A549 (cell line): ENCODE results near the gene ANKRD33. TPM values are rescaled to one million over a fixed set of nuclear protein-coding genes. Genes with fewer than 3 reads are reported as not detected.

Experiments used
- ATAC-seq, 2 experiments: fragments of 200-7000 bp in 1 of 2; fragments of >200 bp in 1 of 2; cut with Nextera tagmentation in 1 of 2; cut with Tn5 transposase in 1 of 2; 3 replicates each; pipeline versions ENCODE4 v1.8.0 to v1.9.1; 2018 to 2020; ENCODE audit warnings: mild to moderate bottlenecking in 1 of 2, moderate library complexity in 1 of 2
- CTCF ChIA-PET: fragments of 300-600 bp; sonication (Branson Sonifier 250); formaldehyde crosslinking; extraction: SDS; loops from one replicate; lab custom pipeline; 2021; ENCODE audit warnings: antibody characterized with exemption, inconsistent platforms; lab: Yijun Ruan, JAX
- POLR2A ChIA-PET: fragments of 350-600 bp; formaldehyde crosslinking; extraction: SDS; loops from one replicate; lab custom pipeline; 2021; ENCODE audit warnings: antibody characterized with exemption, inconsistent platforms; lab: Yijun Ruan, JAX
- DNase-seq, 2 experiments: peaks; one replicate each; pipeline versions ENCODE4 v3.0.0 to v3.0.0-alpha.2; 2011 to 2016; ENCODE audit warnings: low read depth in 1 of 2, low spot score in 1 of 2
- FAIRE-seq: peaks from 2 replicates; lab custom pipeline; 2011; peaks lifted over from hg19 to GRCh38; lab: Jason Lieb, UNC
- H3K27ac ChIP-seq, 2 experiments: fragments of >200 bp; sonication (Bioruptor Twin); formaldehyde crosslinking; 3 replicates each; pipeline ENCODE4 v1.5.1; 2016 to 2017
- H3K4me1 ChIP-seq: fragments of >200 bp; sonication (Bioruptor Twin); formaldehyde crosslinking; 3 replicates; pipeline ENCODE4 v1.6.1; 2016
- H3K4me2 ChIP-seq: fragments of >200 bp; sonication (Bioruptor Twin); formaldehyde crosslinking; 3 replicates; pipeline ENCODE4 v1.6.1; 2016
- H3K4me3 ChIP-seq: fragments of >200 bp; sonication (Bioruptor Twin); formaldehyde crosslinking; 3 replicates; pipeline ENCODE4 v1.5.1; 2016
- H3K9me3 ChIP-seq: fragments of >200 bp; sonication (Bioruptor Twin); formaldehyde crosslinking; 3 replicates; pipeline ENCODE4 v1.6.1; 2016
- CHD2 ChIP-seq: fragments of 150-350 bp; IDR thresholded peaks from 2 replicates; pipeline ENCODE4 v1.6.1; 2014; ENCODE audit warnings: low read length; ENCODE audit not compliant: partially characterized antibody
- EHF ChIP-seq: fragments of 250-450 bp; sonication (Bioruptor Pico); IDR thresholded peaks from 2 replicates; pipeline ENCODE4 v1.5.0; 2020; ENCODE audit warnings: mild to moderate bottlenecking
- ELK1 ChIP-seq: fragments of 150-350 bp; IDR thresholded peaks from 2 replicates; pipeline ENCODE4 v1.6.1; 2014; ENCODE audit warnings: low read depth, mild to moderate bottlenecking, low read length
- EP300 ChIP-seq, 2 experiments: fragments of >200 bp; sonication (Bioruptor Twin); formaldehyde crosslinking; IDR thresholded peaks; 2 replicates in 1 of 2; 3 replicates in 1 of 2; pipeline ENCODE4 v1.6.1; 2016 to 2017
- ESRRA ChIP-seq: fragments of 150-350 bp; IDR thresholded peaks from 2 replicates; pipeline ENCODE4 v1.6.1; 2014; ENCODE audit warnings: mild to moderate bottlenecking, low read length, borderline replicate concordance
- FOSL2 ChIP-seq, 2 experiments: fragments of 450-650 bp in 1 of 2; fragments of >200 bp in 1 of 2; sonication (Bioruptor Twin) in 1 of 2; formaldehyde crosslinking; IDR thresholded peaks; 2 replicates each; pipeline versions ENCODE4 v1.5.0 to v1.6.1; 2016 to 2020; ENCODE audit warnings: mild to moderate bottlenecking in 1 of 2, moderate library complexity in 1 of 2
- FOXS1 ChIP-seq: fragments of 250-450 bp; sonication (Bioruptor Pico); IDR thresholded peaks from 2 replicates; pipeline ENCODE4 v1.5.0; 2020; ENCODE audit warnings: mild to moderate bottlenecking, moderate library complexity
- GATA3 ChIP-seq: IDR thresholded peaks from 2 replicates; pipeline ENCODE4 v1.6.1; 2012; ENCODE audit warnings: borderline replicate concordance
- HDAC2 ChIP-seq: fragments of 200-600 bp; sonication (generic); IDR thresholded peaks from 2 replicates; pipeline ENCODE4 v1.6.1; 2016
- HES2 ChIP-seq: fragments of >200 bp; sonication (Bioruptor Twin); formaldehyde crosslinking; IDR thresholded peaks from 2 replicates; pipeline ENCODE4 v1.6.1; 2016
- HEYL ChIP-seq: fragments of 250-450 bp; sonication (Bioruptor Pico); IDR thresholded peaks from 2 replicates; pipeline ENCODE4 v1.8.0; 2021; ENCODE audit warnings: mild to moderate bottlenecking, moderate library complexity
- HOXA7 ChIP-seq: fragments of 250-450 bp; sonication (Bioruptor Pico); IDR thresholded peaks from 2 replicates; pipeline ENCODE4 v1.5.0; 2020; ENCODE audit warnings: mild to moderate bottlenecking, moderate library complexity
- HOXB13 ChIP-seq: fragments of 250-450 bp; sonication (Bioruptor Pico); IDR thresholded peaks from 2 replicates; pipeline ENCODE4 v1.5.0; 2020; ENCODE audit warnings: low read depth, mild to moderate bottlenecking, moderate library complexity
- HOXB5 ChIP-seq: fragments of 250-450 bp; sonication (Bioruptor Pico); IDR thresholded peaks from 2 replicates; pipeline ENCODE4 v1.5.0; 2020; ENCODE audit warnings: mild to moderate bottlenecking, moderate library complexity
- JUNB ChIP-seq: fragments of >200 bp; sonication (Bioruptor Twin); formaldehyde crosslinking; IDR thresholded peaks from 2 replicates; pipeline ENCODE4 v1.6.1; 2016
- KDM1A ChIP-seq: fragments of 200-600 bp; sonication (generic); IDR thresholded peaks from 2 replicates; pipeline ENCODE4 v1.6.1; 2016; ENCODE audit warnings: low read depth, mild to moderate bottlenecking
- KDM5A ChIP-seq: fragments of 200-600 bp; sonication (generic); IDR thresholded peaks from 2 replicates; pipeline ENCODE4 v1.6.1; 2016; ENCODE audit warnings: antibody characterized with exemption, mild to moderate bottlenecking
- MYC ChIP-seq: IDR thresholded peaks from 2 replicates; pipeline ENCODE4 v1.6.1; 2012; ENCODE audit warnings: mild to moderate bottlenecking, inconsistent platforms, low read length, improper control_type of control experiment, borderline replicate concordance
- NFE2L2 ChIP-seq: fragments of 150-350 bp; conservative IDR thresholded peaks from 2 replicates; pipeline ENCODE4 v1.6.1; 2014; ENCODE audit warnings: low read length
- NPAS2 ChIP-seq: fragments of 250-450 bp; sonication (Bioruptor Pico); IDR thresholded peaks from 2 replicates; pipeline ENCODE4 v1.8.0; 2022; ENCODE audit warnings: mild to moderate bottlenecking, moderate library complexity, borderline replicate concordance
- NR3C1 ChIP-seq: fragments of >200 bp; sonication (Bioruptor Twin); formaldehyde crosslinking; IDR thresholded peaks from 3 replicates; pipeline ENCODE4 v1.6.1; 2017
- POLR2A ChIP-seq: IDR thresholded peaks from 2 replicates; pipeline ENCODE4 v1.6.1; 2012; ENCODE audit warnings: mild to moderate bottlenecking, low read length
- RARB ChIP-seq: fragments of 250-450 bp; sonication (Bioruptor Pico); IDR thresholded peaks from 2 replicates; pipeline ENCODE4 v1.8.0; 2021; ENCODE audit warnings: mild to moderate bottlenecking, moderate library complexity
- RCOR1 ChIP-seq: fragments of 150-350 bp; IDR thresholded peaks from 2 replicates; pipeline ENCODE4 v1.6.1; 2014; ENCODE audit warnings: antibody characterized with exemption, low read length, low read depth
- RNF2 ChIP-seq: fragments of 200-600 bp; sonication (generic); IDR thresholded peaks from 2 replicates; pipeline ENCODE4 v1.6.1; 2016; ENCODE audit warnings: low read depth, mild to moderate bottlenecking, antibody characterized with exemption, moderate library complexity, borderline replicate concordance
- SMC3 ChIP-seq: fragments of >200 bp; sonication (Bioruptor Twin); formaldehyde crosslinking; IDR thresholded peaks from 3 replicates; pipeline ENCODE4 v1.6.1; 2018; ENCODE audit warnings: inconsistent platforms
- SREBF2 ChIP-seq: fragments of 450-650 bp; IDR thresholded peaks from 2 replicates; pipeline ENCODE4 v1.6.1; 2014; ENCODE audit warnings: mild to moderate bottlenecking, moderate library complexity
- TFCP2L1 ChIP-seq: fragments of 250-450 bp; sonication (Bioruptor Pico); IDR thresholded peaks from 2 replicates; pipeline ENCODE4 v1.5.0; 2021; ENCODE audit warnings: mild to moderate bottlenecking
- TP53 ChIP-seq: fragments of 250-450 bp; sonication (Bioruptor Pico); IDR thresholded peaks from 2 replicates; pipeline ENCODE4 v1.5.0; 2021; ENCODE audit warnings: mild to moderate bottlenecking, moderate library complexity
- ZFP36 ChIP-seq: fragments of 450-650 bp; IDR thresholded peaks from 2 replicates; pipeline ENCODE4 v1.6.1; 2014; ENCODE audit warnings: borderline replicate concordance; ENCODE audit not compliant: partially characterized antibody
- ZNF302 ChIP-seq: fragments of 250-450 bp; sonication (Bioruptor Pico); IDR thresholded peaks from 2 replicates; pipeline ENCODE4 v1.9.0; 2021; ENCODE audit warnings: inconsistent platforms, mild to moderate bottlenecking, moderate library complexity
- WGBS: methylation state at CpG from one replicate; pipeline ENCODE4 v1.1.6; 2017; ENCODE audit errors: missing lambda C conversion rate; 5-methylcytosine and 5-hydroxymethylcytosine counted together
- polyA plus RNA-seq, 4 experiments: library from polyadenylated mRNA; depleted of rRNA in 3 of 4; stranded (reverse); fragments of >200 nt; fragmentation: RNase III in 1 of 4; extraction: RNeasy Plus Mini Kit Qiagen cat#74134 plus additional on column Dnase treatment in 1 of 4; gene quantifications; 2 replicates in 3 of 4; 3 replicates in 1 of 4; pipeline ENCODE4 v1.2.3, GENCODE V29; 2011 to 2017
- TF ChIP-seq, protein P1 (sequence below): IDR thresholded peaks from 2 replicates; pipeline ENCODE4 v1.6.1; 2012; ENCODE audit warnings: low read depth, borderline replicate concordance

ANKRD33 gene
- polyA plus RNA-seq, 2 of the 4 experiments (the other 2 are of a cell fraction), result not detected

DNA sequence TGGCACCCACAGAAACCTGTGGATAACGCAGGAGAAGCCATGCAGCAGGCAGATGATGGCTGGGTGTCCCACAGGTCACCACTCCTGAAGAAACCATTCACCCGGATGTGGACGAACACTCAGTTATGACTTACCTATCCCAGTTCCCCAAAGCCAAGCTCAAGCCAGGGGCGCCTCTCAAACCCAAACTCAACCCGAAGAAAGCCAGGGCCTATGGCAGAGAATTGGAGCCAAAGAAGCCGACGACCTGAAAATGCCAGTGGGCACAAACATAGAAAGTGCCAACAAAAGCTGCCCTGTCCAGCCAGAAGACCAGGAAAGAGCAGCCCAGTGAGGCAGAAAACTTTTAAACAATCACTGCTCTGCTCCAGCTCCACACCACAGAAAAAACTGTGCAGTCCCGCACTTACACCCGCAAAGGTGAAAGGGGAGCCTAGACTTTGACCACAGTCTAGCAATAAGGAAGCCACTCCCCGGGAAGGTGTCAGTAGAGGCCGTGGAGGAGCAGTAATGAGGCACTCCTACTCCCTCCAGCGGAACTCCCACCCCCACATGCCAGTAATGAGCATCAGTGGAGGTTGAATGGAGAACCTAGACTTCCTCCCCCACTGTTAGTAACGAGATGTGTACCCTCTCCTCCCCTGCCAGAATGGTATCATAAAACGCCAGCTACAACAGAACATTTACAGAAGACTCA lies 13.4 kb downstream of the ANKRD33 start:
- CTCF ChIA-PET, result interaction anchor here (1.0 to 3.5 kb wide), 4 partner anchors 9 to 222 kb away, joined by 3 to 18 read pairs (median 4); no protein-coding TSS in a partner anchor
- POLR2A ChIA-PET, result no interaction called here
- DNase-seq, result no peak
- Histone ChIP-seq H3K4me1 (no peaks in the 10 kb centered on the region), H3K4me3 (no peak overlapping the region)
- ATAC-seq, result no peak
- TF ChIP-seq SMC3 (no peak), FOSL2 (IDR thresholded peaks at IDR 0.05) (no peak), FOSL2 (CRISPR knock-in tag; IDR thresholded peaks at IDR 0.05) (no peak)
- TF ChIP-seq, protein P1, sequence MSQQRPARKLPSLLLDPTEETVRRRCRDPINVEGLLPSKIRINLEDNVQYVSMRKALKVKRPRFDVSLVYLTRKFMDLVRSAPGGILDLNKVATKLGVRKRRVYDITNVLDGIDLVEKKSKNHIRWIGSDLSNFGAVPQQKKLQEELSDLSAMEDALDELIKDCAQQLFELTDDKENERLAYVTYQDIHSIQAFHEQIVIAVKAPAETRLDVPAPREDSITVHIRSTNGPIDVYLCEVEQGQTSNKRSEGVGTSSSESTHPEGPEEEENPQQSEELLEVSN, result no peak
- TF ChIP-seq, all 56 proteins: peak for 0
- FAIRE-seq, result no peak
- no peak overlapping the region for H3K4me2 ChIP-seq
- 70% methylated on average over 14 of the region's 14 CpGs for WGBS
- no peak overlapping the region for H3K27ac ChIP-seq
- H3K9me3 ChIP-seq, result no peaks in the 10 kb centered on the region

DNA sequence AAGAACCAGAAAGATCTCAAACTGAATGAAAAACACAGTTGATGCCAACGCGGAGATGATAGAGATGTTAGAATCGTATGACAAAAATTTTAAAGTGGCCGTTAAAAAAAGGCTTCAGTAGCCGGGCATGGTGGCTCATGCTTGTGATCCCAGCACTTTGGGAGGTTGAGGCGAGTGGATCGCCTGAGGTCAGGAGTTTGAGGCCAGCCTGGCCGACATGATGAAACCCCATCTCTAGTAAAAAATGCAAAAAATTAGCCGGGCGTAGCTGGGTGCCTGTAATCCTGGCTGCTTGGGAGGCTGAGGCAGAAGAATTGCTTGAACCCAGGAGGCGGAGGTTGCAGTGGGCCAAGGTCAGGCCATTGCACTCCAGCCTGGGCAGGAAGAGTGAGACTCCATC lies 14.0 kb downstream of the ANKRD33 start:
- Histone ChIP-seq H3K9me3 (no peaks in the 10 kb centered on the region), H3K4me3 (no peak overlapping the region), H3K4me2 (no peak overlapping the region), H3K27ac (no peak overlapping the region), H3K4me1 (no peaks in the 10 kb centered on the region)
- ChIA-PET CTCF (interaction anchor here (1.4 to 3.5 kb wide), 2 partner anchors 10 to 22 kb away, joined by 4 to 18 read pairs; no protein-coding TSS in a partner anchor), POLR2A (no interaction called here)
- no peak for DNase-seq
- TF ChIP-seq RCOR1, result no peak
- TF ChIP-seq MYC, result no peak
- TF ChIP-seq FOXS1, result no peak
- TF ChIP-seq ELK1, result no peak
- no peak for TF ChIP-seq JUNB
- no peak for TF ChIP-seq TFCP2L1
- no peak for TF ChIP-seq POLR2A
- TF ChIP-seq EHF (CRISPR knock-in tag), result no peak
- no peak for TF ChIP-seq HEYL
- TF ChIP-seq RNF2, result no peak
- no peak for TF ChIP-seq HOXA7 (CRISPR knock-in tag)
- TF ChIP-seq ESRRA, result no peak
- TF ChIP-seq KDM5A, result no peak
- no peak for TF ChIP-seq GATA3
- no peak for TF ChIP-seq TP53 (CRISPR knock-in tag)
- no peak for TF ChIP-seq ZFP36
- no peak for TF ChIP-seq NPAS2 (CRISPR knock-in tag)
- FAIRE-seq, result no peak
- 88% methylated on average over 11 of the region's 11 CpGs for WGBS
- no peak for ATAC-seq

DNA sequence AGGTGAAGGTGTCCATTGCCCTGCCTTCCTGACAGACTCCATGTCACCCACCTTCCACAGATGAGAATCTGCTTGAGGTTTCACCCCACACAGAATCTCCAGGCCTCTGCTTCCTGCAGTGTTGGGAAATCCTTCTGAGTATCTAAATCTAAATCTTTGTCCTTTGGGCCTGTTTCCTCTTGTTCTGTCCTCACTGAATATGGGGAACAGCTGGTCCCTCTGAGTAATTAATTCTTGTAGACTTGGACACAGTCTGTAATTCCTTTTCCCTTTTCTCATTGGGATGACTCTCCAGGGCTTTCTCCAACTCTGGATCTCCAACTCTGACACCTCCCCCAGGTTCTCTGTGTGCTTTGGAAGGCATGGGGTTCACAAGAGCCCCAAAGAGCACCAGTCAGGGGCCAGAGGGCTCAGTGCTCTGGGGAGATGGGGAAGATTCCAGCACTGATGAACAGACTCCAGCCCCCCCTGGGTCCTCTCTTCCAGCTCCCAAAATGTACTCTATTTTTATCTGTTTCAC lies 17.1 kb downstream of the ANKRD33 start:
- no peak for ATAC-seq
- ChIA-PET POLR2A (no interaction called here), CTCF (interaction anchor here (0.7 to 4.9 kb wide), 7 partner anchors 8 to 1866 kb away, joined by 3 to 32 read pairs (median 4); no protein-coding TSS in a partner anchor)
- Histone ChIP-seq H3K4me3 (no peak overlapping the region), H3K27ac (no peak overlapping the region), H3K9me3 (no peaks in the 10 kb centered on the region), H3K4me1 (no peaks in the 10 kb centered on the region), H3K4me2 (no peak overlapping the region)
- FAIRE-seq, result no peak
- no peak for DNase-seq
- TF ChIP-seq NFE2L2 (no peak), HOXA7 (CRISPR knock-in tag) (no peak), NR3C1 (no peak), HOXB5 (no peak), EP300 (IDR thresholded peaks at IDR 0.05) (no peak), KDM1A (no peak), RARB (CRISPR knock-in tag) (no peak), ZNF302 (CRISPR knock-in tag) (no peak), HDAC2 (no peak), HOXB13 (CRISPR knock-in tag) (no peak), HES2 (no peak), SREBF2 (no peak), CHD2 (no peak), GATA3 (no peak), ESRRA (no peak)
- TF ChIP-seq, protein P1, result no peak
